IPS DF 19.7 (cell line): ENCODE data around the gene ST3GAL2.
A peak's percentile ranks its signal among the peaks of the same experiment; 100 is the strongest.
"Not testable (repeated sequence)": the region's sequence is repeated elsewhere in the genome, so short reads cannot be mapped to it uniquely, and the experiment has no call there.

Experiments
- DNase-seq: peaks from one replicate; pipeline ENCODE4 v3.0.0-alpha.2; 2013; ENCODE audit warnings: low read depth, low spot score

ST3GAL2 gene

GRCh38 chr16:70386289-70386986 lies 52.5 kb downstream of the ST3GAL2 start:
- DNase-seq, result not testable (repeated sequence)

GRCh38 chr16:70383421-70383960 lies 55.4 kb downstream of the ST3GAL2 start:
- DNase-seq, result no peak

- no peak for DNase-seq
Measured at GRCh38 chr16:70381604-70382342, 57.1 kb downstream of the ST3GAL2 start.

- DNase-seq, result peak; percentile 94
Measured at GRCh38 chr16:70380919-70381603, 57.8 kb downstream of the ST3GAL2 start.

- no peak for DNase-seq
Measured at GRCh38 chr16:70380248-70380918, 58.5 kb downstream of the ST3GAL2 start.

- no peak for DNase-seq
Measured at GRCh38 chr16:70378869-70379493, 59.9 kb downstream of the ST3GAL2 start.

GRCh38 chr16:70377782-70378181 lies 61.1 kb downstream of the ST3GAL2 start:
- DNase-seq, result no peak

- DNase-seq, result no peak
Measured at GRCh38 chr16:70375636-70376611, 63.0 kb downstream of the ST3GAL2 start.

GRCh38 chr16:70374213-70374612 lies 64.7 kb downstream of the ST3GAL2 start:
- no peak for DNase-seq

GRCh38 chr16:70372921-70373728 lies 65.8 kb downstream of the ST3GAL2 start:
- DNase-seq, result no peak

GRCh38 chr16:70370924-70371323 lies 68.0 kb downstream of the ST3GAL2 start:
- no peak for DNase-seq

GRCh38 chr16:70370145-70370544 lies 68.8 kb downstream of the ST3GAL2 start:
- DNase-seq, result not testable (repeated sequence)

- DNase-seq, result no peak
Measured at GRCh38 chr16:70364399-70364798, 74.5 kb downstream of the ST3GAL2 start.

- DNase-seq, result no peak
Measured at GRCh38 chr16:70359552-70359951, 79.3 kb downstream of the ST3GAL2 start.

- DNase-seq, result no peak
Measured at GRCh38 chr16:70349783-70350182, 89.1 kb downstream of the ST3GAL2 start.

- DNase-seq, result no peak
Measured at GRCh38 chr16:70348991-70349390, 89.9 kb downstream of the ST3GAL2 start.

- DNase-seq, result no peak
Measured at GRCh38 chr16:70345840-70346239, 93.1 kb downstream of the ST3GAL2 start.

GRCh38 chr16:70342016-70342415 lies 96.9 kb downstream of the ST3GAL2 start:
- DNase-seq, result no peak

GRCh38 chr16:70341600-70341999 lies 97.3 kb downstream of the ST3GAL2 start:
- DNase-seq, result no peak
